Stimulated activated naive CD4-positive, alpha-beta T cell treated with Interleukin-2 at 50 U/mL for 16 hours (primary cell): Measurements from ENCODE around the gene MSRB3.
"Not testable (repeated sequence)": the region's sequence is repeated elsewhere in the genome, so short reads cannot be mapped to it uniquely, and the experiment has no call there.

Experiments
- DNase-seq: peaks from one replicate; lab custom pipeline; 2025; lab: John Stamatoyannopoulos, UW

MSRB3 gene

DNA sequence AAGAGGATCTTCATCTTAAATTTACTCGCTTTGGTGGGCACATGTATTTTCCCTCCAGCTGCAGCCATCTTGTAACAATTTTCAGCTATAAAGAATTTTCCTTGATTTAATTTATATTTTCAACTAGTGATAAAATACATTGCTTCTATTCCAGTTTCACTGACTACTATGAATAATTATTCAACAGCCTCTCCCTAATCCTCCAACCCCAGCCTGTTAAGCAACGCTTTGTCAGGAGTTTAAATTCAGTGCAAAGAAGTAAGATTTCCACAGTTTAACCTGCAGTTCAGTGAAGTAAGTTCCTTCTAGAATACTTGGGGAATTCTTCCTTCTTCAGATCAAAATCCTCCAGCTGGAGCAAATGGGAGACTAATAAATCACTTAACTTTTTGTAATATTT lies 180.2 kb downstream of the MSRB3 start:
- DNase-seq = no peak

DNA sequence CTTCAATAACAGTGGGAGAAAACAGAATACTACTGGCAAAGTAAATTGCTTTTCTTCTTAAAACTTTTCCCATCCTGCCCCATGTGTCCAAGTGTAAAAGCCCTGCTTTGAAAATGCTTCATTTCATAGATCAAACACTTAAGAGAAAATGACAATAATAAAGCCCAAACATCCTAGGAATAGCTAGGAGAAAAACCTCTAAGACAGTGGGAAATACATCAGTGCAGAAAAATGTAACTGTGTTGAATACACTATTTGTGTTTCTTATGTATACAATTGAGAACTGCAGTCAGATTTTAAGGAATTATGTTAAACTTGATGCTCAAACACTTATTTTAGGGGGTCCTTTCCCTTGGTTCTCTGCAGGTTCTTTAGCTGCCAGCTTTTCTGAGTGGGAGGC lies 181.1 kb downstream of the MSRB3 start:
- DNase-seq = no peak

DNA sequence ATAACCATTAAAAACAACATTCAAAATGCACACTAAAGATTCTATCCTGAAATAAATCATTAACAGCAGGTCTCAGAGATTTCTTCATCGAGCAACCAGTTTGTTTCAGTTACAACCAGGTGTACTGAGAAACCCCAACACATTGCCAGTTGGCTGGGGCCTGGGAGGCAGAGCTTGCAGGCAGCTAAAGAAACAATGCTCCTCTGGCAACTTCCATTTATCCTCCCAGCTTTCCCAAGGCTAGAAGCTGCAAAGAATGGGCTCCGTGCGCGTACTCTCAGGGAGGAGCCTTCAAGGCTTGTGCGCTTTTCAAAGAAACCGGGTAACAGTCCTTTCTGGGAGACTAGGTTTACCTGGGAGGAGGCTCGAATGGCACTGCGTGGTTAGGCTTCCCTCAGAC lies 181.6 kb downstream of the MSRB3 start:
- DNase-seq = no peak

DNA sequence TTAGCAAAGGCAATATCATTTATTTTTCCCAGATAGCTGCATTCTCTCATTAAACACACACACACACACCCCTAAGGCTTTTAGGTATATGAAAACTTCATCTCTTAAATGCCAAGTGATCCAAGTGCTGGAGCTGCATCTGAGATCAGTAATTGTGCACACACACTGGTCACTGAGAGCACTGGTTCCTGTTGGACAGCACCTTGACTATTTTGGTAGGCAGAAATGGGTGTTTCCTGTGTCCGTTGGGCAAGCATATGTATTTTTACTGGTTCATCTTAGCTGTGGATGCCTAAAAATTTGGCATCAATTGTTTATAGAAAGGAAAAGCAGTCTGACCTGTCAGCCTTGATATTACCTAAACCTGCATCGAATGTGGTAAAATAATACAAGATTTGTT lies 182.5 kb downstream of the MSRB3 start:
- no peak for DNase-seq

DNA sequence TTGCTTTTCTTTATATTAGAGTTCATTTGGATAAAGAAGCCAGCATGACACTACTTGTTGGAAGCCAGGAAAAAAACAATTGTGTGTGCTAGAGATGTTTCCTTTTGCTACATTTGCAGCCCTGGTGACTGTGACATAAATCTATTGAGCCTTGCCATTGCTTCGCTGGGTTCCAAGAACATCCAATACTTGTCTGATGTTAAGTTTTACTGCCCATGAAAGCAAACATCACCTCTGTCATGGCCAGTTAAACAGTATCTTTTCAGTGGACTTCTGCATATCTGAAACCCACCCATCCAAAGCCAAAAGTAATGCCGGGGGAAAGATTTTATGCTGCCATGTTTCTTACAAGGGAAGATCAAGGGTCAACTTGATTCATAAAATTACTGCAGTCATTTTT lies 184.0 kb downstream of the MSRB3 start:
- no peak for DNase-seq

DNA sequence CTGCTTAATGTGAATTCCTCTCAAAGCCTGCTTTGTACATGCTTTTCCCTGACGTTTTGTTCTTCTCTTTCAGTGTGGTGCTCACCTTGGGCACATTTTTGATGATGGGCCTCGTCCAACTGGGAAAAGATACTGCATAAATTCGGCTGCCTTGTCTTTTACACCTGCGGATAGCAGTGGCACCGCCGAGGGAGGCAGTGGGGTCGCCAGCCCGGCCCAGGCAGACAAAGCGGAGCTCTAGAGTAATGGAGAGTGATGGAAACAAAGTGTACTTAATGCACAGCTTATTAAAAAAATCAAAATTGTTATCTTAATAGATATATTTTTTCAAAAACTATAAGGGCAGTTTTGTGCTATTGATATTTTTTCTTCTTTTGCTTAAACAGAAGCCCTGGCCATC lies 184.6 kb downstream of the MSRB3 start:
- DNase-seq = no peak

DNA sequence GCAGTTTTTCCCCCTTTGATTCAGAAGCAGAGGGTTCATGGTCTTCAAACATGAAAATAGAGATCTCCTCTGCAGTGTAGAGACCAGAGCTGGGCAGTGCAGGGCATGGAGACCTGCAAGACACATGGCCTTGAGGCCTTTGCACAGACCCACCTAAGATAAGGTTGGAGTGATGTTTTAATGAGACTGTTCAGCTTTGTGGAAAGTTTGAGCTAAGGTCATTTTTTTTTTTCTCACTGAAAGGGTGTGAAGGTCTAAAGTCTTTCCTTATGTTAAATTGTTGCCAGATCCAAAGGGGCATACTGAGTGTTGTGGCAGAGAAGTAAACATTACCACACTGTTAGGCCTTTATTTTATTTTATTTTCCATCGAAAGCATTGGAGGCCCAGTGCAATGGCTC lies 185.1 kb downstream of the MSRB3 start:
- no peak for DNase-seq

DNA sequence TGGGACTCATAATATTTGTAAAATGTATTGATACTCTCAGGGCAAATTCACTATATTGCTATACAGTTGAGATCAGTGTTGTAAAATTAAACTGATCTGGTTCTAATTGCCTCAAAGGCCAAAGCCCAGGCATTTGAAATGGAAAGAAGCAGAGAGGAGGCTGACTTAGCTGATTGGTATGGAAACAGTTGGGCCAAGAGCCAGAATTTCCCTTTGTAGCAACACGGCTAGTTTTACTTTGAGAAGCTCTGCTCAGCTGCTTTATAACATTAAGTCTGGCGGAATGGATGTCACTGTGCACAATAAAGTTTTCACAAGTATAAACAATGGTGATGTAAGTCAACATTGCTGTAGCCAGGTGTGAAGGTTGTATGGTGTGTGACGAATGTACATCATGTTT lies 186.4 kb downstream of the MSRB3 start:
- no peak for DNase-seq

DNA sequence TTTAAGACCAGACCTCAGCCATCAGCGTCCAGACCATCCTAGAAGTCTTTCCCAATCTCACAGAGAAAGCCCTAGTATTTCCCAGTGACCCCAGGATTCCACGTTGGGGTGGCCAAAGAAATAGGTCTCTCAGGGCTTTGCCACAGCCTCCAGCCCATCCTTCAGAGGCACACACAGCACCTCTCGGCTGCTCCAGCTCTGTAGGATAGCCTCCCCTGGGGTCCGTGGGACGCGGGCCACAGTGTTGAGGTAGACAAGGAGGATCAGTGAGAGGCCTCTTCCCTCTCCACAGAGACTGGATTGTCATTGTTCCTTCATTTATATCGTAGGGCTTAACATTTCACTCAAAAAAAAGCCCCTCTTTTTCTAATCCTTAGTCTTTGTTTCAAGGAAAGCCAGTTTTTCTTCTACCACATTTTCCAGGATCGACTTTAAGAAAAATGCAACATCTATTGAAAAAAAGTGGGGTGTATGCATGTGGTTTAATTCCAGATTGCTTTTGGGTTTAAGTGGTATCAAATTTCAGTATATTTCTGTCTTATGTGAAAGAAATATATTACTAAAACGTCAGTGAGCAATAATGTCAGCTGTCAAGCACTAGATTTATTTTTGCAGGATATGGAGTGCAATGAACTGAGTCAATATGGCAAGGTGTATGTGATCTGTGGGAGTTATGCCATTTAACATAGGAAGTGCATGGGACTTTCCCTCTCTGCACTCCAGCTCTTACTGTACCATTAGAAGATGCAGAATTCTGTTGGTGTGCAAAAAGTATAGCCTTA lies 187.5 kb downstream of the MSRB3 start:
- no peak for DNase-seq

DNA sequence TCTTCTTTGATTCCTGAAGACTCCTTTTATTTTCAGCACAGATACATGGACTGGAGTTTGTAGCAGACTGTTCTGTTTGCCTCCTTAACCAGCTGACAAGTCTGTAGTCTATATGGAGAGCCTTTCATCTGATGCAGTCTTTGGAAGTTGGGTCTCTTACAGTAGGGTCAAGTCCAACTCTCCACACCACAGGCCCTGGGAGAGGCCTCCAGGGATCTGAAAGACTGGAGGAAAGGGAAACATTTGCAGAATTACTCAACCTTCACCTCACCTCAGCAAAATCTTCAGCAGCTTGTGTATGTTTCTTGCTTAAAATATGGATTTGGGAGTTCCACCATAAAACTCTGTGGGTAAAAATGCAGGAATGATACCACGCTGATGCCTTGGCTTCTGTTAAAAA lies 188.4 kb downstream of the MSRB3 start:
- no peak for DNase-seq

DNA sequence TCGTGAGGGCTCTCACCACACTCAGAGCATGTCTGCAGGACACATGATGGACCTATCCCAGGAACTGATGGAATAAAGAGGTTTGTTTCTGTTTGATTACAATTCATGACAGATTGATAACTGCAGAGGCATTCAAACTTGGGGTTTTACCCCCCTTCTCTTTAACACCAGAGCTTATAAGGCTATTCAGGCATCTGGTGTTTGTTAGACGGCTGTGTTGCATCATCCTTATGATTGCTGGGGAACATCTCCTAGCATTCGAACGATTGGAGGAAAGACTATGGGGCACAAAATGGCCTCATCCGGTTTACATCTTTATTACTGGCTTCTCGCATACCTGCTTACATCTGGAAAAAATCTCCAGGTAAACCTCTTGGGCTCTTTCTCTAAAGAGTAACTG lies 191.8 kb downstream of the MSRB3 start:
- DNase-seq = no peak

DNA sequence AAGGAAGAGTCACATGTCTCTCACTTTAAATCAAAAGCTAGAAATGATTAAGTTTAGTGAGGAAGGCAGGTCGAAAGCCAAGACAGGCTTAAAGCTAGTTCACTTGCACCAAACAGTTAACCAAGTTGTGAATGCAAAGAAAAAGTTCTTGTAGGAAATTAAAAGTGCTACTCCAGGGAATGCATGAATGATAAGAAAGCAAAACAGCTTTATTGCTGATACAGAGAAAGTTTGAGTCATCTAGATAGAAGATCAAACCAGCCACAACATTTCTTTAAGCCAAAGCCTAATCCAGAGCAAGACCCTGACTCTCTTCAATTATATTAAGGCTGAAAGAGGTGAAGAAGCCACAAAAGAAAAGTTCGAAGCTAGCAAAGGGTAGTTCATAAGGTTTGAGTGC lies 193.6 kb downstream of the MSRB3 start:
- no peak for DNase-seq

DNA sequence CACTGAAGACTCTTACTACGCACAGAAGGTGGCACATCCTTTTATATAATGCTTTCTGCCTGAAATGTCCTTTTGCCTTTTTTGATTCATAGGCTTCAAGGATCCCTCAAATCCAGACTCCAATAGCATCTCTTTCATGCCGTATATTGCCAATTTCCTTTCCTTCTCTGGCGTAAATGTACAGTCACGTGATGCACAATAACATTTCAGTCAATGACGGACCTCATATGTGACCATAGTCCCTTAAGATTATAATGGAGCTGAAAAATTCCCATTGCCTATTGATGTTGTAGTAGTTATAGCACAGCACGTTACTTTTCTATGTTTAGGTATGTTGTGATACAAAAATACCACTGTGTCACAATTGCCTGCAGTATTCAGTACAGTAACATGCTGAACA lies 196.3 kb downstream of the MSRB3 start:
- DNase-seq = no peak

DNA sequence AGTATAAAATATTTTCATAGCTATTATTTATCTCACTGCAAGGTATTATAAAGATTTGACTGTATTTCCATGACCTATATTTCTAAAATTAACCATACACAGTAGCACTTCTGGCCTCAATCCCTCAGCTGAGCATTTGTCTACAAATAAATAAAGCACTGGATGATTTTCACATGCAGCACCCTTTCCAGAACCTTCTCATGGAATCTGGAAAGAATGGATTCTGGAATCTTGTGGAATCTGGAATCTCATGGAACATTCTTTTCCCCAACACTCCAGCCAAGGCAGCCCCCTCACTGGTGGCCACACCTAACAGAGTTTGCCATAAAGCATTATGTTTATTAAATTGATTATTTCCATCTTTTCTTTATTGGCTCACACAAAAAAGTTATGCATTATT lies 199.2 kb downstream of the MSRB3 start:
- DNase-seq = no peak

DNA sequence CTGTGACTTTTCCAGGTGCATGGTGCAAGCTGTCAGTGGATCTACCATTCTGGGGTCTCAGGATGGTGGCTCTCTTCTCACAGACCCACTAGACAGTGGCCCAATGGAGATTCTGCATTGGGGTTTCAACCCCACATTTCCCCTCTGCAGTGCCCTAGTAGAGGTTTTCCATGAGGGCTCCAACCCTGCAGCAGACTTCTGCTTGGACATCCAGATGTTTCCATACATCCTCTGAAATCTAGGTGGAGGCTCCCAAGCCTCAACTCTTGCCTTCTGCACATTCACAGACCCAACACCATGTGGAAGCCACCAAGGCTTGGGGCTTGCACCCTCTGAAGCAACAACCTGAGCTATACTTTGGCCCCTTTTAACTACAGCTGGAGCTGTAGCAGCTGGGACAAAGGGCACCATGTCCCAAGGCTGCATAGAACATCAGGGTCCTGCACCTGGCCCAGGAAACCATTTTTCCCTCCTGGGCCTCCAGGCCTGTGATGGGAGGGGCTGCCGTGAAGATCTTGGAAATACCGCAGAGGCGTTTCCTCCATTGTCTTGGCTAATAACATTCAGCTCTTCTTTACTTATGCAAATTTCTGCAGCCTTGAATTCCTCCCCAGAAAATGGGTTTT lies 205.5 kb downstream of the MSRB3 start:
- not testable (repeated sequence) for DNase-seq

DNA sequence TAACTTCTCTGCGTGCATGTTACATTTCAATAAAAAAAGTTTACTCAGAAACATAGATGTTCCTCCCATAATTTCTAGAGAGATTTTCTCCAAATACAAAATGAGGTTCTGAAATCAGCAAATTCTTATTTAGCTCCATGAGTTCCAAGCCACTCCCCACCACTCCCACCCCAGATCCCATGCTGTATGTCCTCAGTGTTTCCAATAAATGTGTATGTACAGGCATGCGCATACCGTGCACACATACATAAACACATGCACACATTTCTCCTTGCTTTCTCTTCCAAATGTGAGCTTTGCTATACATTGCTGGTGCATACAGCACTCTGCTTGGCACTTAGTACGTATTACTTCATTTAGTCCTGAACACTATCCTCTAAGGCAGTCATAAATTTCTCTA lies 209.7 kb downstream of the MSRB3 start:
- no peak for DNase-seq

DNA sequence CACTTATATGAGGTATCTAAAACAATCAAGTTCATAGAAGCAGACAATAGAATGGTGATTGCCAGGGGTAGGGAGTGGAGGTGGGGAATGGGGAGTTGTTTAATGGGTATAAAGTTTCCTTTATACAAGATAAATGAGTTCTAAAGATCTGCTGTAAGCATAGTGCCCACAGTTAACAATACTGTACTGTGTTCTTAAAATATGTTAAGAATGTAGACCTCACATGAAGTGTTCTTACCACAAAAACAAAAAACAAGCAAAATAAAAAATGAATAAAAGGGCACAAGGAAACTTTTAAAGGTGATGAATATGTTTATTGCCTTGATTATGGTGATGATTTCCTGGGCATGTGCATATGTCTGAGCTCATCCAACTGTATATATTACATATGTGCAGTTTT lies 211.8 kb downstream of the MSRB3 start:
- no peak for DNase-seq

DNA sequence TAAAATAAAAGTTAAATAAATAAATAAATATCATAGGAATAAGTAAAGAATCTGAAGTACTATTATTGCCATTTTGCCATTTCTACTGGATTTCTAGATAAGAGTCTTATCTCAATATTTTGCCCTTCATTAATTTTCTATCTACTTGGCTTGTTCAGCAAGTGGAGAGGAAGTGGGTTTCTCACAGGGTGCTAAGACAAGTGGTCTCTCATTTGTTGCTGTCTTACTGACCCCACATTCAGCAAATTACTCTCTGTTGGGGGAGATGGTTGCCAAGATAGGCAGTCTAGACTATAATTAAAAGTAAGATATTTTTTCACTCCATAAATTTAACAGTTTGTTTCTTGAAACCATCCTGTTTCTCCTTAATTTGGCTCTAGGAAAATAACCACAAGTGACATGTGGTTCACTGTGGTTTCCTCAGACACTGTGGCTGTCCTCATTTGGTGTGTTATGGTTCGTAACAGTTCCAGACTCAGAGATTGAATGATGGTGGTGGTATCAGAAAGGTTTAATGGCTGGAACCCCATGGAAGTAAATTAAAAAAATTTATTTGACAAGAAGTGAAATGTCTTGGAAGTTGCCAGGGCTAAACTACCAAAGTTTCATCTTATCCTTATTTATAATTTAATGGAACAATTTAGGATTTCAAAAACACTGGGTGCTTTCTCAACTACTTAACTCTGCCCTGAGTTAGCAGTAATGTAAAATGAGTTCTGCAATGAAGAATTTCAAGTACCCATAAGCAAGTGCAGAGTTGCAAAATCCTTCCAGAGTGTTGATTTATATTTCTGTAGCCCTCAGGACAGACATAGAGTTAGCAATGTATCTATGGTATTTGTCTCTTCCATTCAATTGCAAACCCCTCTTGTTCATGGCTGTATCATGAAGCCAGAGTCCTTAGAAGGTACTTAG lies 214.8 kb downstream of the MSRB3 start:
- no peak for DNase-seq

DNA sequence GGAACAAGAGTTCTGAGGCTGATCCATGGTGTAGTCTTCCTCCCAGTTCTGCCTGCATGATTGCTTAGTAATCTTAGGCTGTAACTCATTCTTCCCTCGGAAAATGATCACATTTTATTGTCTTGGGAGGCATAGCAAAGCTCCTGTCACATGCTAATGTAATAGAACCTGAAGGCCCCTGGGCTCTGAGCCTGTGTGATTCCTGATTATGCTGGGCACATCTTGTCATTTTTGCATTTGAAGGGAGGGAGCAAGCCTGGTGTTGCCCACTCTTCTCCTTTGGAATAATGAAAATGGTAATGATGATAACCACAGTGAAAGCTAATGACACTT lies 215.4 kb downstream of the MSRB3 start:
- no peak for DNase-seq

DNA sequence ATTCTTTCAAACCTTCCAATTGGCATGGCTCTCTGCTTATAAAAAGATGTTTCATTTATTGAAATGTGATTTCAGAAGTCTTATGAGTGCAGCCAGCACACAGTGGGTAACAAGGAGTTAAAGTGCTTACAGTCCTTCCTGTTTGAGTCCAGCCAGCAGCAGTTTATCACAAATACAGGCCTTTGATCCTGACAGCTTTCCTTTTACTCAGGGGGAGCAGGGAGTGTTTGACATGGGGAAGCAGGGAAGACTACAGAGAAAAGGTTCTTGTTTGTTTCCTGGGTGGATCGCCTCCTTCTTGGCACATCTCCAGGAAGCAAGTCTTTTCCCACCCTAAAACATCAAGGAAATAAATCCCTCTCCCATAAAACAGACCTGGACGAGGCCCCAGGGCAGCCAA lies 216.1 kb downstream of the MSRB3 start:
- DNase-seq = no peak

DNA sequence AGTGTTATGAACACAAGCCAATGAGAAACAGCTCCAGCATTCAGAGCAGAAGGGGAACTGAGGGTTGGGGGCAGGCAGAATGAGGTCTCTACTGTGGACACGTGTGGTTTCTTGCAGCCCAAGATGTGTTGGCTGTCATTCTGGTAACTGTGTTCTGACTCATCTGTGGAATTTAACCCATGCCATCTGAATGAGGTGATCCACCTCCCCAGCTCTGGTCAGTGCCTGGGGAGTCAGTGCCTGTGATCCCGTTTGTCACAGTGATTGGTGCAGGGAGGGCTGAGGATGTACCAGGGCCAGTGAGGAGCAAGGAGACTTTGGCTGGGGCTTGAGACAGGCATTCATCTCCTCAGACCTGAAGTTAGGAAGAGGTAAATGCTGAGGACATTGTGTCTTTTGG lies 216.8 kb downstream of the MSRB3 start:
- DNase-seq = no peak

DNA sequence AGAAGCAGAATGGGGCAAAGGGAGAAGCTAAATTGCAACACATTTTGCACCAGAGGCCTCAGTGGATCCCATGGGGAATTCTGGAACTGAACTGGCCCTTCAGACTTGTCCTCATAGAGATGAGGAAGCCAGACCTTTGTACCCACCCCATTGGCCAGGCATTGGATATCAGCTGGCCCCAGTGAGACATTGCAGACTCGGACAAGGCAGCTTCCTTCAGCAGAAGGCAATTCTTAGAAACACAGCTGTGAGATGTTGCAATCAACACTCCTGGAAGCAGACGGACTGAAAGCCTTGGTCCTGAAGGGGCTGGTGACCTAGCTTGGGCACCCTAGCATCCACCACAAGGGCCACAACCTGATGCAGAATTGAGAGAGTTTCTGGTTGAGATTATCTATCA lies 218.1 kb downstream of the MSRB3 start:
- DNase-seq = no peak

DNA sequence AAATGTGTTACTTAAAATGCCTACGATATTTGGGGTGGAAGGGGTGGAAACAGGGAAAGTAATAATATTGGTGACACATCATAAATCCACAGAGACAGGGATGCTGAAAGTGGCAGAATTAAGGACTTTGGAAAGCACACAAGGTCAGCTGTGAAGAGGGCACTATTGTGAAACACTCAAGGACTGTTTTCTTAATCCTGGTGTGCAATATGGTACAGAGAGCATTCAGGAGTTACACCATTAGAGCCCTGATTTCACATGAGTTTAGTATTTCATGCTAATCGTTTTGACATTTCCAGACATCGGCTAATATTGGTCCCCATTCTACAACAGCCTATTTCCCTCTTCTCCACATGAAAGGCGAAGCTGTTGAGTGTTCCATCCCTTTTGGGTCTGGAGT lies 219.2 kb downstream of the MSRB3 start:
- no peak for DNase-seq
